HuH-7 (cell line): ENCODE results near the gene PLAU.
"Not testable (repeated sequence)": the region's sequence is repeated elsewhere in the genome, so short reads cannot be mapped to it uniquely, and the experiment has no call there.

Source experiments
- DNase-seq: peaks from one replicate; pipeline ENCODE4 v3.0.0; 2011; ENCODE audit warnings: low spot score

The PLAU gene

GRCh38 chr10:73922007-73922863 lies 11.3 kb downstream of the PLAU start:
- DNase-seq: no peak

- DNase-seq: no peak
Measured at GRCh38 chr10:73922864-73923133, 11.9 kb downstream of the PLAU start.

GRCh38 chr10:73923935-73924598 lies 13.1 kb downstream of the PLAU start:
- DNase-seq: no peak

- no peak for DNase-seq
Measured at GRCh38 chr10:73924935-73925334, 14.0 kb downstream of the PLAU start.

- no peak for DNase-seq
Measured at GRCh38 chr10:73925539-73925938, 14.6 kb downstream of the PLAU start.

GRCh38 chr10:73926152-73926764 lies 15.3 kb downstream of the PLAU start:
- DNase-seq: no peak

GRCh38 chr10:73930630-73931327 lies 19.8 kb downstream of the PLAU start:
- not testable (repeated sequence) for DNase-seq

GRCh38 chr10:73931767-73932619 lies 21.1 kb downstream of the PLAU start:
- no peak for DNase-seq

GRCh38 chr10:73932620-73933112 lies 21.7 kb downstream of the PLAU start:
- no peak for DNase-seq

- DNase-seq: no peak
Measured at GRCh38 chr10:73934074-73934473, 23.1 kb downstream of the PLAU start.

- no peak for DNase-seq
Measured at GRCh38 chr10:73935895-73936294, 25.0 kb downstream of the PLAU start.

- DNase-seq: no peak
Measured at GRCh38 chr10:73937333-73938043, 26.6 kb downstream of the PLAU start.

GRCh38 chr10:73940634-73941221 lies 29.8 kb downstream of the PLAU start:
- peak; percentile 73 for DNase-seq

- no peak for DNase-seq
Measured at GRCh38 chr10:73941300-73941699, 30.4 kb downstream of the PLAU start.

GRCh38 chr10:73944356-73945100 lies 33.6 kb downstream of the PLAU start:
- no peak for DNase-seq

- peak; percentile 20 for DNase-seq
Measured at GRCh38 chr10:73946253-73947145, 35.6 kb downstream of the PLAU start.

- DNase-seq: no peak
Measured at GRCh38 chr10:73948947-73949633, 38.2 kb downstream of the PLAU start.
